Measurements from ENCODE around the gene BRINP1. TPM values are rescaled to one million over a fixed set of nuclear protein-coding genes. Genes with fewer than 3 reads are reported as not detected.

BRINP1 gene
- total RNA-seq, 1 experiment from 2014 or later, result 14.0 TPM

- Histone ChIP-seq H4K91ac (ENCODE audit: insufficient read length, low read depth, low read length) (no peak overlapping the region), H2BK20ac (ENCODE audit: low read depth, low read length, poor library complexity, severe bottlenecking) (no peak overlapping the region), H3K23ac (ENCODE audit: insufficient read length, low read depth, low read length) (no peak overlapping the region), H3K56ac (ENCODE audit: insufficient read length, low read depth, low read length) (no peak overlapping the region), H2BK5ac (ENCODE audit: insufficient read length, low read length) (no peak overlapping the region), H2BK12ac (ENCODE audit: insufficient read length, low read depth, low read length) (no peak overlapping the region), H4K8ac (replicated peaks; ENCODE audit: insufficient read length, low read depth, low read length) (no peak overlapping the region), H3T11ph (ENCODE audit: low read length) (no peak overlapping the region), H3K79me1 (ENCODE audit: insufficient read depth, low read depth, low read length, poor library complexity, severe bottlenecking) (no peaks in the 10 kb centered on the region), H3K27ac (ENCODE audit: insufficient read length, low read depth, low read length) (no peak overlapping the region), H3K4me2 (ENCODE audit: insufficient read depth, insufficient read length, low read length) (no peak overlapping the region), H3K9me3 (ENCODE audit: control insufficient read depth, low read depth, low read length) (no peaks in the 10 kb centered on the region), H3K79me2 (ENCODE audit: insufficient read depth, low read length) (no peaks in the 10 kb centered on the region), H2AK5ac (ENCODE audit: insufficient read length, low read length) (no peak overlapping the region), H2AFZ (ENCODE audit: low read length) (no peak overlapping the region), H4K20me1 (ENCODE audit: control insufficient read depth, insufficient read depth, insufficient read length) (no peaks in the 10 kb centered on the region), H3K4me1 (ENCODE audit: insufficient read depth, low read length) (peaks cover 9% of the 10 kb centered on the region; the same call in 1 of the 2 replicates), H3K9ac (ENCODE audit: extremely low read depth, insufficient read length, low read length) (no peak overlapping the region), H3K18ac (ENCODE audit: insufficient read length, low read depth, low read length) (no peak overlapping the region), H2BK15ac (ENCODE audit: low read depth, low read length) (no peak overlapping the region), H2BK120ac (ENCODE audit: low read depth, low read length, poor library complexity, severe bottlenecking) (no peak overlapping the region), H3K4ac (ENCODE audit: low read depth, low read length) (no peak overlapping the region), H3K23me2 (ENCODE audit: insufficient read length, low read depth, low read length, poor library complexity, severe bottlenecking) (no peaks in the 10 kb centered on the region), H3K27me3 (ENCODE audit: insufficient read depth, low read length) (no peaks in the 10 kb centered on the region), H3K14ac (ENCODE audit: insufficient read depth, low read length) (no peak overlapping the region), H4K5ac (ENCODE audit: insufficient read length, low read depth, low read length) (no peak overlapping the region)
- WGBS (ENCODE audit: extremely low coverage, insufficient read length, low lambda C conversion rate), result no CpG with 5 or more reads among the region's 3 CpGs
- Mint-ChIP-seq H3K36me3 (ENCODE audit: insufficient read depth in 1 of 3, low read depth in 3 of 3) (no peaks in the 10 kb centered on the region), H3K27ac (peak overlapping the region; percentile 41 to 79 (median 58); a peak in 5 of 7 replicates), H3K4me3 (no peak overlapping the region), H3K9me3 (no peaks in the 10 kb centered on the region), H3K4me1 (peaks cover 29 to 42% of the 10 kb centered on the region in 2 experiments), H3K27me3 (ENCODE audit: low read depth) (no peaks in the 10 kb centered on the region)
- TF ChIP-seq, protein P1, sequence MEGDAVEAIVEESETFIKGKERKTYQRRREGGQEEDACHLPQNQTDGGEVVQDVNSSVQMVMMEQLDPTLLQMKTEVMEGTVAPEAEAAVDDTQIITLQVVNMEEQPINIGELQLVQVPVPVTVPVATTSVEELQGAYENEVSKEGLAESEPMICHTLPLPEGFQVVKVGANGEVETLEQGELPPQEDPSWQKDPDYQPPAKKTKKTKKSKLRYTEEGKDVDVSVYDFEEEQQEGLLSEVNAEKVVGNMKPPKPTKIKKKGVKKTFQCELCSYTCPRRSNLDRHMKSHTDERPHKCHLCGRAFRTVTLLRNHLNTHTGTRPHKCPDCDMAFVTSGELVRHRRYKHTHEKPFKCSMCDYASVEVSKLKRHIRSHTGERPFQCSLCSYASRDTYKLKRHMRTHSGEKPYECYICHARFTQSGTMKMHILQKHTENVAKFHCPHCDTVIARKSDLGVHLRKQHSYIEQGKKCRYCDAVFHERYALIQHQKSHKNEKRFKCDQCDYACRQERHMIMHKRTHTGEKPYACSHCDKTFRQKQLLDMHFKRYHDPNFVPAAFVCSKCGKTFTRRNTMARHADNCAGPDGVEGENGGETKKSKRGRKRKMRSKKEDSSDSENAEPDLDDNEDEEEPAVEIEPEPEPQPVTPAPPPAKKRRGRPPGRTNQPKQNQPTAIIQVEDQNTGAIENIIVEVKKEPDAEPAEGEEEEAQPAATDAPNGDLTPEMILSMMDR (conservative IDR thresholded peaks at IDR 0.05), result no peak
- DNase-seq, result no peak
Measured at GRCh38 chr9:119273984-119274665, 95.1 kb downstream of the BRINP1 start.

Measured in H9 (cell line).